ENCODE results near the gene VAV2.
A peak's percentile ranks its signal among the peaks of the same experiment; 100 is the strongest.
"Not testable (repeated sequence)": the region's sequence is repeated elsewhere in the genome, so short reads cannot be mapped to it uniquely, and the experiment has no call there.

The VAV2 gene

GRCh38 chr9:133996531-133997520, 4.7 kb upstream of the VAV2 start:
- no peak for DNase-seq

DNA sequence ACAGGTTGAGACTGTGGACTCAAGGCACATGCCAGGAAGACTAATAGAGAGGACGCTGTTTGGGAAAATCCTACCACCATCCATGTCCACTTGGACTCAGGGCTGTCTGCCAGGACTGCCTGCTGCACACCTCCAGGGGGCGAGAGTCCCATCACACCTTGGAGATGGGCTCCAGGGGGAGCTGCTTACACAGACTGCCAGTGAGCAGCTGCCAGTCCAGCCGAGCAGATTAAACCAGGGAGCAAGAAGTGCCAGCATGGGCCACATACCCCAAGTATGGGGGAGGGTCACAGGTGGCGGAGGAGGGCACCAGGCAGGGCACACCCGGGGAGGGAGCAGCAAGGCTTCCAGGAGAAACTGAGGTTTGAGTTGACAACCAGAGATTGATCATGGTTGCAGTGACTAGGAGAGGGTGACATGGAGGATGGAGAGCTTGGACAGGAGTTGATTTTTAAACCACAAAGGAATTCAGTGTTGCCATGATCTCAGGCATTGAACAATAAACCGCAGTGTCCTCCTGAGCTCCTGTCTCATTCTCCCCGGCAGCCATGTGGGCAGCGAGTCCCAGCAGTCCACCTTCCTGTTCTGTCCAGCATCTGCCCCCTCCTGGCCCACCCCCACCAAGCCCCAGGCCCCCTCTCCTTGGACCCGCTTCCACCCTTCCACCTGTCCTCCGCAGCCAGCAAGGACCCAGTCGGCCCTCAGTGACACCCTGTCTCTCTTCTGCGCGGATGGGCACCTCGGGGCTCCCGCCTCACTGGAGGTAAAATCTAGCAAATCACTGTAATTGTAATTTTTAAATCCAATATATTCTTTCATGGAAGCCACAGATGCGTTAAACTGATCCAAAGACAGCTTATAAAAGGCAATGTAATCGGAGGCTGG, 3.1 kb upstream of the VAV2 start:
- DNase-seq: no peak

- peak; percentile 82 for DNase-seq
Observed at GRCh38 chr9:133994353-133995011, 2.4 kb upstream of the VAV2 start.

- peak; percentile 36 for DNase-seq
Observed at GRCh38 chr9:133993635-133994253, 1.6 kb upstream of the VAV2 start.

GRCh38 chr9:133992780-133993634, 883 bp upstream of the VAV2 start:
- DNase-seq: peak; percentile 81

DNA sequence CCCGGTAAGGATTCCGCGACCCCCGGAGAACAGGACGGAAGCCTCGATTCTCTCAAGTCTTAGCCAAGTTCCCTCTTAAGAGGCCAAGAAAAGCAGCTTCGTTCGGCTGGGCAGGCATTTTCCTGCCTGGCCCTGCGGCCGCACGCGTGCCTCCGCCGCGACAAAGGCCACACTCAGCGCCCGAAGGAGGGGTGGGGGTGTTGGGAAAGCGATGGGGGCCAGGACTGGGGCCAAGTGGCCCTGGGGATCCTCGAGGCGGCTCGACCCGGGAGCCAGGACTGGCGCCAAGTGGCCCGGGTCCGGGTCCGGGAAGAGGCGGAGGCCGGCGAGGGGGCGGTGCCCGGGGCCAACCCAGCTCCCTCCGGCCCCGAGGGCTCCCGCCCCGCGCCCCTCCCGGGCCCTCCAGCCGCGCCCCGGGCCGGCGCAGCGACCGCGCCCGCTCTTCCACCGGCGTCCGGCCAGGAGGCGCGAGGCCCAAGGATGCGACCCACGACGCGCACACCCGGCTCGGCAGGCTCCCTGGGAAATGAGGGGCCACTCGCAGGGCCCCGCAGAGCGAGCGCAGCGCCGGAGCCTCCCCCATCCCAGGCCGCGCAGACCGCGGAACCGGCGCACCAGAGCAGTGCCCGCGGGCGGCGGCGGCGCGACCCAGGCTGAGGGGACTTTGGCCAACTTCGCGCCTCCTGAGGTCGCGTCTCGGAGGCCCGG, 756 bp downstream of the VAV2 start:
- no peak for DNase-seq

GRCh38 chr9:133990366-133991213, 1.5 kb downstream of the VAV2 start:
- no peak for DNase-seq

GRCh38 chr9:133989625-133990365, 2.3 kb downstream of the VAV2 start:
- DNase-seq: no peak

GRCh38 chr9:133988771-133989170, 3.4 kb downstream of the VAV2 start:
- DNase-seq: not testable (repeated sequence)

GRCh38 chr9:133987946-133988665, 4.0 kb downstream of the VAV2 start:
- no peak for DNase-seq

DNA sequence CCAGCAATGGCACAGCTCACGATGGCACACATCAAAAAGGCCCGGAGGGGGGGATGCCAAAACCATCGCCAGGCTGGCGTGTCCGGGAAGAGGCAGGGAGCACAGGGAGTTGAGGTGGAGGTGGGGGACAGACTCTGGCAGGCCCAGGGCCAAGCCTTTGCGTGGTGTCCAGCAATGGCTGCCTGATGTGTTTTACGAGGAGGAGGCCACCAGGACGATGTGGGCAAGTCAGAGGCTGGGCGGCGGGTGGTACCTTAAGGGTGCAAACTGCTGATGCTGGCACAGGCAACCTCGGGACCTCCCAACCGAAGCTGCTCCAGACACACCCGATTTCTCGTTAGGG, 4.7 kb downstream of the VAV2 start:
- DNase-seq: no peak

DNA sequence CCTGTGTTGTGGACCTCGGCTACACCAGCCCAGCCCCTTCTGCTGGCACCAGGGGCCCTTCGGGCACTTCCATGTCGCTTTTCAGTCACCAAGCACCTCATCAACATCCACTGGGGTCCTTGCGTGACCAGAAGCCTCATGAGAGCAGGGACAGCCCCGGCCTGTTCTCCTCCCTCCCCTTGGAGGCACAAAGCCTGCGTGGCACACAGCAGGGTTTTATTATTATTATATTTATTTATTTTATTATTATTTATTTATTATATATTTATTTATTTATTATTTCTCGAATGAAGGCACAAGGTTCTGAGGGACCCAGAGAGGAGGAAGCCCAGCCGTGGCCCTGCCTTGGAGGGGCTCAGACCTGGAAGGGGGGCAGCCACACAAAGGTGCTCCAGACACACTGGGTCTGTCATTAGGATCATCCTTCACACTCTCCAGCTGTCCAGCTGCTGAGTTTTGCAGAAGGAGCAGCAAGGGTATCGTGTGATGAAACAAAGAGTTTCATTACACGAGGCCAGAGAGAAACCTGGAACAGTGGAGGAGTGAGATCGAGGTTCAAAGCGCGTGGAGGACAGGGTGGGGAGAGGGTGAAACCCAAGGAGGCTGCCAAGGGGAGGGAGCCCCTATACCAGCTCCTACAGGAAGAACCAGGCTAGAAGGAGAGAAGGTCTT, 5.2 kb downstream of the VAV2 start:
- DNase-seq: no peak

- no peak for DNase-seq
Observed at GRCh38 chr9:133986061-133986460, 6.1 kb downstream of the VAV2 start.

DNA sequence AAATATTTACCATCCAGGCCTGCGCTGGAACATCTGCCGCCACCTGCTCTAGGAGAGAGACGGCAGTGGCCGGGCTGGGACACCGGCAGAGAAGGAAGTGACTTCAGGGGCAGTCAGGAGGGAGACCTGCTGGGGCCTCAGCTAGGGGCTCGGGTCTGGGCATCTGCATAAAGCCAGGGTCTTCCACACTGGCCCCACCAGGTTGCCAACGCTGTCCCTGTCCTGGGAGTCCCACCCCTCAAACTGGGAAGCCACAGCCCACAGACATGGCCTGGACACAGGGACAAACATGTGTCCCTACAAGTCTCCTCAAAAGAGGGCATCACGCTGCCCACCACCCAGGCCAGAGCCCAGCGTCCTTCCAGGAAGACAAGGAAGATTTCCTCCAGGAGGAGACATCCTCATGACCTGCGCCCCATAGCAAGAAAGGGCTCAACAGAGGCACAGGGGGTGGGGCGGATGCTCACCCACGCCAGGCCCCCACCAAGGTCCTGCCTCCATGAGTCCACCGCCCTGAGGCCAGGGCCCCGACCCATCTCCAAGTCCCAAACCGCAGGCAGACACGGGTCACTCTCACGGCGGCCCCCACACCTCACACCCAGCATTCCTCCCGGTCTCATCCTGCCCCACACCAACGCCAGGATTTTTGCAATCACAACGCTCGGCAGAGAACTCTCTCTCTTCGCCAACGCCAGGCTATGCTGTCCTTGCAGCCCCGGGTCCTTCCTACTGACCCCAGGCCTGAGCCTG, 9.0 kb downstream of the VAV2 start:
- DNase-seq: no peak

GRCh38 chr9:133981958-133982681, 10.0 kb downstream of the VAV2 start:
- no peak for DNase-seq

GRCh38 chr9:133981589-133981957, 10.6 kb downstream of the VAV2 start:
- no peak for DNase-seq
